AG08396 (cell line): ENCODE results near the gene HMGCLL1.
A peak's percentile ranks its signal among the peaks of the same experiment; 100 is the strongest.

Experiments
- DNase-seq: peaks from one replicate; pipeline ENCODE4 v3.0.0; 2012; ENCODE audit warnings: low spot score, mixed read lengths

HMGCLL1 gene

DNA sequence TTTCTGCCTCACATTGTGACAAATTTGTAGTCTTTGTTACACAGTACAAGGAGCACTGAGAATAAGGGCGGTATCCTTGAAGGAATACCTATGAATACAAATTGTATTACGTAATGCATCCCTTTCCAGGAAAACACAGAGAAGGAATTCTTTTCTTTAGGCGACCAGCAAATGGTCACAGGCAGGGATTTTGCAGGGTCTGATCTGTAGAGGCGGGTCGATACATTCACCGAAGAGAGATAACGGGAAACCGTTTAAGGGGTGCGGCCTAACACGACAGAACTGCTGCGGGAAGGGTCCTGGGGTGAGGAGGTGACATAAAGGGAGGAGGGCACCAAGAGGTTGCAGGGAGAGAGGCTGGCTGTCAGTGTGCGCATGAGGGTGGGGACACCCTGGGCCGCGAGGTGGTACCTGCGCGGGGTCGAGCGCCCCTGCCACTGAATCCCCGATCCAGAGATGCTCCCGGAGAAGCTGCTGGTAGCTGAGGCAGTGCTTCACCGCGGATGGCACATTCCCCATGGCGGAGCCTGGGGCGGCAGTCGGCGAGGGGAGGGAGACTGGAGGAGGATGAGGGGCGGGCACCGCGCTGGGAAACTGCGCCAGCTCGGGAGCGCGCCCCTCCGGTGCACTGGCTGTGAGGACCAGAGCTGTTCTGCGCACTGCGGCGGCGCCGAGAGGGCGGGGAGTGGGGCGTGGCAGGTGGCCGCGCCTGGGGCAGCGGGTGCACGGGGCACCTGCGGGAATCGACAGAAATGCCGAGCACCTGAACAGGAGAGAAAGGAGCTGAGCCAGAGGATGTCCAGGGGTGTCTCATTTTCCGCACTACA lies at the start of gene HMGCLL1:
Gene HMGCLL1, minus strand, starts transcription at position 656 of the 827 bp plus-strand sequence. Its CDS starts 137 bp downstream, at position 519.
- peak; percentile 20 for DNase-seq

GRCh38 chr6:55621993-55622392 lies 43.0 kb upstream of the HMGCLL1 start:
- DNase-seq: no peak

DNA sequence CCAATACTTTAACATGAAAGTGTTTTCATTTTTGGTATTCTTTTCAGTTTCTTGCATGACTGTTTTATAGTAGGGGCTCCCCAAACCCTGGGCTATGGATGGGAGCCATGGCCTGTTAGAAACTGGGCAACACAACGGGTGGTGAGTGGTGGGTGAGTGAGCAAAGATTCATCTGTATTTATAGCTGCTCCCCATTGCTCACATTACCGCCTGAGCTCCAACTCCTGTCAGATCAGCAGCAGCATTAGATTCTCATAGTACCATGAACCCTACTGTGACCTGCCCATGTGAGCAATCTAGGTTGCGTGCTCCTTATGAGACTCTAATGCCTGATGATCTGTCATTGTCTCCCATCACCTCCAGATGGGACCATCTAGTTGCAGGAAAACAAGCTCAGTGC lies 42.3 kb upstream of the HMGCLL1 start:
- DNase-seq: no peak

DNA sequence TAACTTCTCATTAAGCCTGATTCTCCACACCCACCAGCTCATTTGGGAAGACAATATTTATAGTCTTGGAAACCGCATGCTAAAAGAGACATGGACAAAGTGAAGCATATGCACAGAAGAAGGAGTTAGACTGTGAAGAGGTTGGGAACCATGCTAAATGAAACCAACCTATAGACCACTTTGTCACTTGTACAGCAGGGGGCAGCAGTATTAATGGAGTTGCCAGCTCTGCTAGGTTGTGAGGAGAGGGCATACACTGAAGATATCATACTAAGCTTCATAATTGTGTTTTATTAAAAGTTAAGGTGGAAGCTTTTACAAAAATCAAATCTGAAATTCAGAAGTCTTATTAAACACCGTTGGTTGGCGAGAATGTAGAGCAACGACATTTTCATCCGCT lies 38.3 kb upstream of the HMGCLL1 start:
- DNase-seq: peak; percentile 15

- no peak for DNase-seq
These were observed 25.0 kb upstream of the HMGCLL1 start for GRCh38 chr6:55604021-55604420.

- no peak for DNase-seq
These were observed 22.1 kb upstream of the HMGCLL1 start for GRCh38 chr6:55601120-55601519.

GRCh38 chr6:55594442-55594841 lies 15.4 kb upstream of the HMGCLL1 start:
- no peak for DNase-seq

DNA sequence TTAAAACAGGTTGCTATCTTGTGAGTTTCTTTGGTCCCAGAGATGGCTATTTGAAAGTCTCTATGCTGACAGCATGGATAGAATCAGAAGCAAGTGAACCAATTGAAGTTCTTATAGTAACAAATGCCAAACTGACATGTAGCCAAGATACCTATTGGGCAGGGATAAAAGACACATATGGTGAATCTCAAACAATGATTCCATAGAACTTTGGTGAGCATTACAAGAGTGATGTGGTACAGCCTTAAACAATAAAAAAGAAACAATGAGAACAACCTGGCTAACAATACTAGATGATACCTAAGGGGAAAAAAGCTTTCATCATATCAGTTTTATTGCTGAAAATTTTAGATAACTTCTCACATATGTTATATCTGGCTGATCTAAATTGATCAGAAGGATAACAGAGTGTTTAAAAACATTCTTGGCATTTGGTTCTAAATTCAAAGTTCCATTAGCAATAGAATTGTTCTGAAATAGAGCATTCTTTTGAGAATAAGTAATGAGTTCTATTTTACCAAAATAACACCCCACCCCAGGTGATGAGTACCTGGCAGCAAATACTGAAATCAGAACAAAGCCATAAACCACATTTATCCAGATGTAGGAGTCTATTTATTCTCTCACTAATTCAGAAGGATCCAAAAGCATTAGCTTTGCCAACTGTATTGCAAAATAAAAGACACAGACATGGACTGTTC lies 5.8 kb upstream of the HMGCLL1 start:
- no peak for DNase-seq

DNA sequence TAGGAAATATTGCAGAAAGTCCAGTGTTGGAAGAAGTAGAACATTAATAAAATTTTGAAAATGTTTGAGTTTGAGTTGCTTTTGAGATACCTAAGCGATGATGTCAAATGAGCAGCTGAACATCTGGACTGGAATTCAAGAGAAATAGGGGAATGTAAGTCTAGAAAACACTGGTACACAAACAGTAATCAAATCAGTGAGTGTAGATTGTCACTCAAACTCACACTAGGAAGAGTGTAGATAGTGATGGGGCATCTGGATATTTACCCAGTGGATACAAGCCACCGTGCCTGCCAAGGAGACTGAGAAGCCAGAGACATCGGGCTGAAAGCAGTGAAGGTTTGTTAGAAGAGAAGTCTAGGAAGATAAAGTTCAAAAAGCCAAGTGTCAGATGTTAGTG lies 2.2 kb downstream of the HMGCLL1 start:
- no peak for DNase-seq

DNA sequence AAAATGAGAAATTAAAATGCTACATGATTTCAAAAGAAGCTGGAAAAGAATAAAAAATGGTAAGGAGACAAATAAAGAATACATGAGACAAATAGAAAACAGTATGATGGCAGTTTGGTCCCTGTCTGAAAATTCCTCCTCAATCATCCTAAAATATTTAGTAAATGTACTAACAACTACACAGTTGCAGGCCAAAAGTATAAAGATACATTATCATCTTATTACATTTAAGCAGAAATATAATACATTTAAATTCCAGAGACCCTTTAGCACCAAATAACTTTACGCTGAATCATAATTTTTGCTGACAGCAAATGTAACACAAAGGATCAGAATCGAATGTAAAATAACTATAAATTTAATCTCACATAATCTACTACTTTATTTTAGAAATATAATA lies 4.4 kb downstream of the HMGCLL1 start:
- DNase-seq: no peak

DNA sequence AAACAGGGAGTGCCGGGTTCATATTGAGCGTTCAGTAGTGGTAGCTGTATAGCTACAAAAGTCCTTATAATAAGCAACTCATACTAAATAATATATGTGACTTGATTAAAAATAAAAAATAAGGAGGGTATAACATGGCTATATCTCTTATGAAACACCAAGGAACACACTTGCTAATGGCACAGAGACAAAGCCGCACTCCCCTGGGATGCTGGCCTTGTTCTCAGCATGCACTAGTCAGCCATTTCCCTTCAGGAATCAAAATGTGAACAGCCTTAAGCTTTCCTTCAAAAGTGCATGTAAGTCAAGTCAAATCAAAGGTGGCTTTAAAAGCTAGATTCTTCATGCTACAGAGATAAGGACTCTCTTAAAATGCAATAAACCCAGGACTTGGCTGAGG lies 9.4 kb downstream of the HMGCLL1 start:
- DNase-seq: no peak

- no peak for DNase-seq
These were observed 10.1 kb downstream of the HMGCLL1 start for GRCh38 chr6:55568808-55569439.

DNA sequence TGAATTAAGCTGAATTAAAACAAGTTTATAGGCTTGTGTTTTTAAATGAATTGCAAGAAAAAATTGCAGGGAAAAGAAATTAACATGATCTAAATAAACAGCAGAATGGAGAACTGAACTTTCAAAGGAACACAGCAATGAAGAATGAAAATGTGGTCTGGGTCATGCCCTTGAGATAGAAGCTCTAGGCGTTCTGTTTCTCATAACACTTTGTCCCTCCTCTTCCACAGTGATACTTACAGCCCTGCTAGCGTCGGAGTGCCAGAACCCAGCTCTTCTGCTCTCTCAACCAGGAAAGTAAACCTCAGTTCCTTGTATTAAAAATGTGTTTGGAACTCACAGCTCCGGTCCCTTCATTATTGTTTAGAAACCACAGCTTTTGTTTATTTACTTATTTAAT lies 11.4 kb downstream of the HMGCLL1 start:
- no peak for DNase-seq

- no peak for DNase-seq
These were observed 12.8 kb downstream of the HMGCLL1 start for GRCh38 chr6:55566036-55566710.

DNA sequence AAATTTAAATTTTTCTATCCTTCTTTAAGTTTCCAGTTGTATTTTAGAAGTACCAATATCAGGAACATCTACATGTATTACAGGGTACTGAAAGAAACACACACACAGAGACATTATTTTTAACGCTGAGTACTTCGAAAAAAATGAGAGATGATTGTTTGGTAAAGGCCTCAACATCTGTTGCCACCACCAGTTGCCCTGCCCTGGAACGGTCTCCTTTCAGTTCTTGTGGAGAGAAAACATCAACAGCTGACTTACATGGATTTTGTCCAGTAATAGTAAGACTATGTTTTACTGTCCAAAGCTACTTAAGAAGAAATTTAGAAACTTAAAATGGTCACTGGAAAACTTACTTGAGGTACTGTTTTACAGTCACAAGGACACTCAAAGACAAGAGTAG lies 16.7 kb downstream of the HMGCLL1 start:
- DNase-seq: no peak

DNA sequence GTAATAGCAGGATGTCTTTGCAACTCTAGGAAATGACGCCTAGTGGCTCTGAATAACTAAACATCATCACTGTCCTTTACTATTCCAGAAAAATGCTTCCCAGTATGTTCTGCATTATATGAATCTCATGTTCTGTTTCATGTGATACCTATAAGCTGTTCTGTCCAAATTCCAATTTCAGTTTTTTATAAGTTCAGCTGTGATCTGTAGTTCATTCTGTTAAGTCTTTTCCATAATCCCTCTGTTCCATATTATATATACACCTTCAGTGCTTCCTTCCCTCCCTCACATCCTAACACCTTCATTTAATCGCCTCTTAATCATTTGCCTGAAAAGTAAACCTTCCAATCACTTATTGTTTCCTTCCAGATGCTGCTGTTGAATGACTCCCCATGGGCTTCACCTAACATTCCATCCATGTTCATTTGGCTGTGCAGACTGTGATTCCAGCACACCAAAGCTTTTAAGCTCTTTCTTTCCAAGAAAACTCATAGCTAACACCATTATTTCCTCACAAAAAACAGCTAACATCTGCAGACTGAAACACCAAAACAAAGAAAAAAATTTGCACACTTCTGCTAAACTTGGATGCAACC lies 18.6 kb downstream of the HMGCLL1 start:
- DNase-seq: no peak

GRCh38 chr6:55557146-55557545 lies 21.8 kb downstream of the HMGCLL1 start:
- no peak for DNase-seq

DNA sequence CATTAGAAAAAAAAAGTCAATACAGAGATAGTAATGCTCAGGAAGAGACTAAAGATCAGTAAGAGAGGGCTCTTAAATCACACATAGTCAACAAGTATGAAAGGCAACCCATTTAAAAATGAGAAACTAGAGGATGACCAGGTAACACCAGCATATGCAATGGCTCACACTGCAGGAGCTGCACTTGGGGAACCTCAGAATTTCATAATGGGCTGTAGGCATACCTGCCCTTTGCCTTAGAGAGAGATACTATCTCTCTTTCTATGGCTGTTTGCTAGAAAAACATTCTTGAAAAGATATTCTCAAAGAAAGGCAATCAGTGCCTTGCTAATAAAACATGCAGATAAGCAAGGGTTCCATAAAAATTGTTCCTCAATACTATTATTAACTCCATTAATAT lies 33.2 kb downstream of the HMGCLL1 start:
- DNase-seq: no peak

DNA sequence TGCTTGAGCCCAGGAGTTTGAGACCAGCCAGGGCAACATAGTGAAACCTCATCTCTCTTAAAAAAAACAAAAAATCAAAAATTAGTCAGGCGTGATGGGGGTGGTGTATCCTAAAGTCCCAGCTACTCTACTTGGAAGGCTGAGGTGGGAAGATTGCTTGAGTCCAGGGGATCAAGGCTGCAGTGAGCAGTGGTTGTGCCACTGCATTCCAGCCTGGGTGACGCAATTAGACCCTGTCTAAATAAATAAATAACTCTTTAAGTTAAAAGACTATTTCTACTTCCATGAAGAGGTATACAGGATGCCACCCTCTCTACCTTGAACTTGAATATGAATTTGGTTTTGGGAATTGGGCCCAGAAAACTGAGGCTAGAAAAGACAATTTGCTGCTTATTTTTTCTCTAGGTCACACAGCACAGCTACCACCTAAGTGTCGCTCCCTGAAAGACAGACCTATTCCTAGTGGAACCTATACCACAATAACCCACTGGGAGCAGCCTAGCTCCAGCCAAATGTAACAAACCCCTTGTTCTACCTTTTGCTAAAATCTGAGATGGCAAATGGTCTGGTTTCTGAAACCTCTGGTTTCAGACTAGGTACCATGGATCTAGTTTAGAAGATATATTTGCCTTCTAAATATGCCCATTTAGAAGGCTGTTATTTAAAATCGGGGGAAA lies 35.2 kb downstream of the HMGCLL1 start:
- no peak for DNase-seq

- no peak for DNase-seq
These were observed 38.0 kb downstream of the HMGCLL1 start for GRCh38 chr6:55541024-55541423.

DNA sequence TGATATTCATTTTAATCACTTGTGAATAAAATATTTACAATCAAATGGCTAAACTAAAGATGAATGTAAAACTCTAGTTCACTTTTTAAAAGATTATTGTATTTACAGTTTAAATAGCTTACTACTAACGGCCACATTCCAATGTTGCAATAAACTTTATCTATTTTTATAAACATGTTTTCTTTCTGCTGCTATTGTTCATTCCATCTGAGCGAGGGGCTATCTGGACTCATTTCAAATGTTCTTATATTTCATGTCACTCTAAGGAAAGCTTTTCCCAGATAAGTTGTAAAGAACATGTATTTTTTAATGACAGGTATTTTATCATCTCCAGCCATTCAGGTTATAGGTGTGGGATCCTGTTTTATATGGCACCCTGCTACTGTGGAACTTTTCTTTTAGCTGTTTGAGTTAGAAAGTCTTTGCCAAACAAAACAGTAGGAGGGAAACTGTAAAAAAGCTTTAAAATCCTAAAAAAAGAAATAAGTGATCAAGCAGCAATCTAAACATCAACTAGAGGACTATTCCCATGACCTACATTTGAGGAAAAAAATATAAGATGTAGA lies 42.5 kb downstream of the HMGCLL1 start:
- DNase-seq: no peak
